Measurements from ENCODE around the gene PTPRT. TPM values are rescaled to one million over a fixed set of nuclear protein-coding genes. Genes with fewer than 3 reads are reported as not detected.

Gene PTPRT
- total and polyA plus RNA-seq, 2 donors (not counting 1 experiment from before 2014, with no cell fraction given) = not detected

- H3K9ac ChIP-seq (ENCODE audit: insufficient read depth, low read length) = no peak overlapping the region
- no peak for TF ChIP-seq EZH2 (IDR thresholded peaks at IDR 0.05; ENCODE audit: low read length, missing control alignments)
- TF ChIP-seq, protein P1, sequence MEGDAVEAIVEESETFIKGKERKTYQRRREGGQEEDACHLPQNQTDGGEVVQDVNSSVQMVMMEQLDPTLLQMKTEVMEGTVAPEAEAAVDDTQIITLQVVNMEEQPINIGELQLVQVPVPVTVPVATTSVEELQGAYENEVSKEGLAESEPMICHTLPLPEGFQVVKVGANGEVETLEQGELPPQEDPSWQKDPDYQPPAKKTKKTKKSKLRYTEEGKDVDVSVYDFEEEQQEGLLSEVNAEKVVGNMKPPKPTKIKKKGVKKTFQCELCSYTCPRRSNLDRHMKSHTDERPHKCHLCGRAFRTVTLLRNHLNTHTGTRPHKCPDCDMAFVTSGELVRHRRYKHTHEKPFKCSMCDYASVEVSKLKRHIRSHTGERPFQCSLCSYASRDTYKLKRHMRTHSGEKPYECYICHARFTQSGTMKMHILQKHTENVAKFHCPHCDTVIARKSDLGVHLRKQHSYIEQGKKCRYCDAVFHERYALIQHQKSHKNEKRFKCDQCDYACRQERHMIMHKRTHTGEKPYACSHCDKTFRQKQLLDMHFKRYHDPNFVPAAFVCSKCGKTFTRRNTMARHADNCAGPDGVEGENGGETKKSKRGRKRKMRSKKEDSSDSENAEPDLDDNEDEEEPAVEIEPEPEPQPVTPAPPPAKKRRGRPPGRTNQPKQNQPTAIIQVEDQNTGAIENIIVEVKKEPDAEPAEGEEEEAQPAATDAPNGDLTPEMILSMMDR (conservative IDR thresholded peaks at IDR 0.05 in 1 of 2, IDR thresholded peaks at IDR 0.05 in 1 of 2; ENCODE audit: low read depth in 1 of 2, low read length in 2 of 2) = no peak
Measured at GRCh38 chr20:43016257-43016656, 173.4 kb downstream of the PTPRT start.

GRCh38 chr20:43015566-43015965 lies 174.1 kb downstream of the PTPRT start:
- H3K27me3 ChIP-seq (ENCODE audit: control insufficient read depth, insufficient read depth, low read length) = no peaks in the 10 kb centered on the region
- H2AFZ ChIP-seq (ENCODE audit: low read length) = no peak overlapping the region
- no peak overlapping the region for H3K4me3 ChIP-seq (replicated peaks in 1 of 4; ENCODE audit: control extremely low read depth in 1 of 4, insufficient read depth in 1 of 4, low read depth in 3 of 4, low read length in 4 of 4)
- no peaks in the 10 kb centered on the region for H3K9me3 ChIP-seq (ENCODE audit: control insufficient read depth, insufficient read depth, low read depth, low read length)
- no peaks in the 10 kb centered on the region for H3K4me1 ChIP-seq (ENCODE audit: control insufficient read depth, extremely low read depth, insufficient read depth, low read length)
- TF ChIP-seq, protein P1 (conservative IDR thresholded peaks at IDR 0.05 in 1 of 2, IDR thresholded peaks at IDR 0.05 in 1 of 2; ENCODE audit: low read depth in 1 of 2, low read length in 2 of 2) = no peak
- TF ChIP-seq EZH2 (IDR thresholded peaks at IDR 0.05; ENCODE audit: low read length, missing control alignments) = no peak
- no peak overlapping the region for H3K9ac ChIP-seq (ENCODE audit: insufficient read depth, low read length)
- H3K27ac ChIP-seq (ENCODE audit: insufficient read depth, low read length) = no peak overlapping the region
- no peaks in the 10 kb centered on the region for H4K20me1 ChIP-seq (ENCODE audit: control insufficient read depth, extremely low read depth, insufficient read depth, low read length)
- no peaks in the 10 kb centered on the region for H3K79me2 ChIP-seq (ENCODE audit: control insufficient read depth, insufficient read depth, low read length)
- no peaks in the 10 kb centered on the region for H3K36me3 ChIP-seq (ENCODE audit: control insufficient read depth, insufficient read depth, low read length)
- no peak overlapping the region for H3K4me2 ChIP-seq (ENCODE audit: extremely low read depth, insufficient read depth, low read length)
- DNase-seq (ENCODE audit: low read depth in 2 of 2) = no peak

More at GRCh38 chr20:43016257-43016656, 173.4 kb downstream of the PTPRT start:
- H3K36me3 ChIP-seq (ENCODE audit: control insufficient read depth, insufficient read depth, low read length) = no peaks in the 10 kb centered on the region
- H3K9me3 ChIP-seq (ENCODE audit: control insufficient read depth, insufficient read depth, low read depth, low read length) = no peaks in the 10 kb centered on the region
- H3K27ac ChIP-seq (ENCODE audit: insufficient read depth, low read length) = no peak overlapping the region
- H3K4me2 ChIP-seq (ENCODE audit: extremely low read depth, insufficient read depth, low read length) = no peak overlapping the region
- no peak overlapping the region for H3K4me3 ChIP-seq (replicated peaks in 1 of 4; ENCODE audit: control extremely low read depth in 1 of 4, insufficient read depth in 1 of 4, low read depth in 3 of 4, low read length in 4 of 4)
- no peaks in the 10 kb centered on the region for H4K20me1 ChIP-seq (ENCODE audit: control insufficient read depth, extremely low read depth, insufficient read depth, low read length)
- no peaks in the 10 kb centered on the region for H3K79me2 ChIP-seq (ENCODE audit: control insufficient read depth, insufficient read depth, low read length)
- DNase-seq (ENCODE audit: low read depth in 2 of 2) = no peak
- H3K4me1 ChIP-seq (ENCODE audit: control insufficient read depth, extremely low read depth, insufficient read depth, low read length) = no peaks in the 10 kb centered on the region
- no peaks in the 10 kb centered on the region for H3K27me3 ChIP-seq (ENCODE audit: control insufficient read depth, insufficient read depth, low read length)
- no peak overlapping the region for H2AFZ ChIP-seq (ENCODE audit: low read length)

DNA sequence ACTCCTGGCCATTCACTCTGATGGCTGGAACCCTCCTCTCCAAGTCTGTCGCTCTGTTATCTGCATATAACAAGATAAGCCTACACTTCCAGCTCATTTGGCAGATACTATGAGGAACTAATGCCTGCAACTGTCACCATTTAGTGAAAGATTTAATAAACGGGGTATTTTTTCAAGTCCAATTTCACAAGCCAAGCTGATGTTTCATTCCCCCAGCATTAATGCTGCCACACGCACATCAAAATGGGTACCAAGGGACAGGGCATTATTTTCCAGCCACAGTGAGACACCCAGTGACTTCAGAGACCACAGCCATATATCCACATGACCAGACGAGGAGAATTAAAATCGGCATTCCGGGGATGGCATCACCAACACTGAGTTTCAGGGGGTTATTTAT lies 175.5 kb downstream of the PTPRT start:
- no peaks in the 10 kb centered on the region for H3K79me2 ChIP-seq (ENCODE audit: control insufficient read depth, insufficient read depth, low read length)
- TF ChIP-seq EZH2 (IDR thresholded peaks at IDR 0.05; ENCODE audit: low read length, missing control alignments) = no peak
- TF ChIP-seq, protein P1 (conservative IDR thresholded peaks at IDR 0.05 in 1 of 2, IDR thresholded peaks at IDR 0.05 in 1 of 2; ENCODE audit: low read depth in 1 of 2, low read length in 2 of 2) = no peak
- no peak for DNase-seq (ENCODE audit: low read depth in 2 of 2)
- no peak overlapping the region for H3K9ac ChIP-seq (ENCODE audit: insufficient read depth, low read length)
- H3K4me3 ChIP-seq (replicated peaks in 1 of 4; ENCODE audit: control extremely low read depth in 1 of 4, insufficient read depth in 1 of 4, low read depth in 3 of 4, low read length in 4 of 4) = no peak overlapping the region
- H3K4me2 ChIP-seq (ENCODE audit: extremely low read depth, insufficient read depth, low read length) = no peak overlapping the region
- H3K27ac ChIP-seq (ENCODE audit: insufficient read depth, low read length) = no peak overlapping the region
- no peaks in the 10 kb centered on the region for H3K4me1 ChIP-seq (ENCODE audit: control insufficient read depth, extremely low read depth, insufficient read depth, low read length)
- no peaks in the 10 kb centered on the region for H3K36me3 ChIP-seq (ENCODE audit: control insufficient read depth, insufficient read depth, low read length)
- no peaks in the 10 kb centered on the region for H4K20me1 ChIP-seq (ENCODE audit: control insufficient read depth, extremely low read depth, insufficient read depth, low read length)
- H3K27me3 ChIP-seq (ENCODE audit: control insufficient read depth, insufficient read depth, low read length) = no peaks in the 10 kb centered on the region
- H2AFZ ChIP-seq (ENCODE audit: low read length) = no peak overlapping the region
- H3K9me3 ChIP-seq (ENCODE audit: control insufficient read depth, insufficient read depth, low read depth, low read length) = no peaks in the 10 kb centered on the region
